DOHH2 (cell line): ENCODE results near the gene SCFD2.

ENCODE experiments used
- EZH2phosphoT487 ChIP-seq: fragments of 200-600 bp; sonication (generic); IDR thresholded peaks from 2 replicates; pipeline ENCODE4 v1.6.1; 2017; ENCODE audit warnings: borderline replicate concordance, mild to moderate bottlenecking, antibody characterized with exemption, low read length, moderate library complexity, mixed read lengths
- TF ChIP-seq, protein P1 (sequence below): fragments of 200-600 bp; sonication (generic); IDR thresholded peaks from one replicate; pipeline ENCODE4 v1.5.1; 2014; ENCODE audit warnings: antibody characterized with exemption, mild to moderate bottlenecking, low read depth, low read length; ENCODE audit not compliant: poor library complexity, severe bottlenecking

DNA sequence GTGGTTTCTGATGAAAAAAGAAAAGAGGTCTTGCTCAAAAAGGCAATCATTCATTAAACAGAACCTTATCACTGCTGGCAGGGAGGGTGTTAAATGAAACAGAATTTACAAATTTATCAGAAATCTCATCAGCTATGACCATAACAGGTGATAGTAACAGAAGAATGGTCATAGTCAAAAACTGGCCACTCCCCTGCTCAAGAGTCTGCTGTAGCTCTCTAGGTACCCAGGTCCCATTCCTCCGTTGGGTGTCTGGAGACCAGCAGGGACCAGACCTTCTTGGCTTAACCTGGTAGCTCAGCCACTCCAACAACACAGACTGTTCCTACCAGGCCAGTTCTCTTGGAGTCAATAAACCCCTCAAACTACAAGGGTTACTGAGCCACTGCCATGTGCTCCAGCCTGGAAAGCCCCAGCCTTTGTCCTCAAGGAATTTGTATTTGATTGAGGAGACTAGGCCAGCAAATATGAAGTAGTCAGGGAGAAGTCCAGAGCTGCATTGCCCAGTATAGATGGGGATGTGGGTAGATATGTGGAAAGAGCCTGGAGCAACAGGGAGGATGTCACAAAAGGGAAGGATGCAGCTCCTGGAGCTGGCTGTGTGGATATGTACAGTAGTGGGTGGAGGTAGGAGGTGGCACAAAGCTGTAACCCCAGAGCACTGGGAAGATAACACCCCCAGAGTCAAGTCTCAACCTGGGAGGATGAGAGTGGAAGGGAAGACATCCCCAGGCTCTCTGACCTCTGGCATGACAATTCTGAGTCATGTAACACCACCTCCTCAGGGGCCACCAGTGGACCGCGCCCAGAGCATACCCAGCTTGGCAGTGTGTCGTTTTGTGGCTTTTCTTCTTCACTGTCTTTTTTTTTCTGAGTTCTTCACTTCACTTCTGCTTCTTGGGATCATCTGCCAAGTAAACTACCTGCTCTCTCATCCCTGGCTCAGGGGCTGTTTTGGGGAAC, 481.9 kb downstream of the SCFD2 start:
- TF ChIP-seq, protein P1, sequence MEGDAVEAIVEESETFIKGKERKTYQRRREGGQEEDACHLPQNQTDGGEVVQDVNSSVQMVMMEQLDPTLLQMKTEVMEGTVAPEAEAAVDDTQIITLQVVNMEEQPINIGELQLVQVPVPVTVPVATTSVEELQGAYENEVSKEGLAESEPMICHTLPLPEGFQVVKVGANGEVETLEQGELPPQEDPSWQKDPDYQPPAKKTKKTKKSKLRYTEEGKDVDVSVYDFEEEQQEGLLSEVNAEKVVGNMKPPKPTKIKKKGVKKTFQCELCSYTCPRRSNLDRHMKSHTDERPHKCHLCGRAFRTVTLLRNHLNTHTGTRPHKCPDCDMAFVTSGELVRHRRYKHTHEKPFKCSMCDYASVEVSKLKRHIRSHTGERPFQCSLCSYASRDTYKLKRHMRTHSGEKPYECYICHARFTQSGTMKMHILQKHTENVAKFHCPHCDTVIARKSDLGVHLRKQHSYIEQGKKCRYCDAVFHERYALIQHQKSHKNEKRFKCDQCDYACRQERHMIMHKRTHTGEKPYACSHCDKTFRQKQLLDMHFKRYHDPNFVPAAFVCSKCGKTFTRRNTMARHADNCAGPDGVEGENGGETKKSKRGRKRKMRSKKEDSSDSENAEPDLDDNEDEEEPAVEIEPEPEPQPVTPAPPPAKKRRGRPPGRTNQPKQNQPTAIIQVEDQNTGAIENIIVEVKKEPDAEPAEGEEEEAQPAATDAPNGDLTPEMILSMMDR: no peak
- TF ChIP-seq EZH2phosphoT487: no peak
